Measurements from ENCODE around the gene OR51M1.

DNA sequence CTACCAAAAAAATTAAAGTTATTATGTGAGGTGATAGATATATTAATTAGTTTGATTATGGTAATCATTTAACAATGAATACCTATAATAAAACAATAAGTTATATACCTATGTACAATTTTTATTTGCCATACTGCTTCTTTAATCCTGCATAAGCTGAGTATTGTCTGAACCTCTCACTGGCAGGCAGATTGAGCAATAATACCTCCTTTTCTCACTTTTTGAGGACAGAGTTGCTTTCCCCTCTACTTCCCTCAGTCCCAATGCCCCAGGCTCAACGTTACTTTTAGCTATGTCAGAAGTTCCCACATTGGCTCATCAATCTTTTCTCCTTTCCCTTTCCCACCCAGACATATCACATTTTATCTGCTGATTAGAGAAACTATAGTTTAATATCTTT, 34.1 kb upstream of the OR51M1 start:
- no peak for TF ChIP-seq POLR2AphosphoS5 (IDR thresholded peaks at IDR 0.05; ENCODE audit: borderline replicate concordance, low read depth, low read length)
- no peak for TF ChIP-seq EZH2 (IDR thresholded peaks at IDR 0.05)
- no peak for TF ChIP-seq FOXP2 (optimal IDR thresholded peaks at IDR 0.05; ENCODE audit: control extremely low read depth, extremely low read length, insufficient read depth)

Measured in SK-N-MC (cell line).